DMS153 treated with DMSO at 0.1 percent for 48 hours (cell line): Measurements from ENCODE around the gene PCARE.
"Not testable (repeated sequence)": the region's sequence is repeated elsewhere in the genome, so short reads cannot be mapped to it uniquely, and the experiment has no call there.

Source experiments
- DNase-seq: peaks from one replicate; lab custom pipeline; 2025; ENCODE audit not compliant: unreplicated experiment; lab: John Stamatoyannopoulos, UW

Gene PCARE

DNA sequence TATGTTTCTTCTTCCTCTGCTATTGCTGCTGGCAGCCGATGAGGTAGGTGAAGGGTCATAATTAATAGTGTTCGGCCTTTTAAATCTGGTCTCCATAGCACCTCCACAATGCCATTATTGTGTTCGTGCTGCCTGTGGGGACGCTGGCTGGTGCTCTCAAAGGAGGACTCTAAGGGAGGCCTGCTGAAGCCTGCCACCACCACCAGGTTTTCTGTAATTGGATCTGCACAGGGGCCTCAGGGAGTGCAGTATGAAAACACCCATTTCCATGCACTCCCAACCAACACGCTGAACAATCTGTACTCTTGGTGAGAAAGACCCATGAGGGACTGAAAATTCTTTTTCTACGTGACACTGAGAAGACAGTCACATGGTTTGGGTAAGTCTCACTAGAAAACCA, 23.2 kb upstream of the PCARE start:
- DNase-seq = no peak

- no peak for DNase-seq
These were observed 22.6 kb upstream of the PCARE start for GRCh38 chr2:29096969-29097368.

GRCh38 chr2:29090311-29090710, 16.0 kb upstream of the PCARE start:
- DNase-seq = not testable (repeated sequence)

DNA sequence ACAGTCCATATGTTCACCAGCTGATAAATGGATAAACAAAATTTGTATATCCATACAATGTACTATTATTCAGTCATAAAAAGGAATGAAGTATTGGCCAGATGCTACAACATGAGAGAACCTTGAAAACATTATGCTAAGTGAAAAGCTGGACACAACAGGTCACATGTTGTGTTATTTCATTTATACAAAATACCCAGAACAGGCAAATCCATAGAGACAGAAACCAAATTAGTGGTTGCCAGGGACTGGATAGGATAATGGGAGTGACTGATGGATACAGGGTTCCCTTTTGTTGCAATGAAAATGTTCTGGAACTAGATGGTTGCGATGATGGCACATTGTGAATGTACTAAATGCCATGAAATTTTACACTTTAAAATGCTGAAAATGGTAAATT, 10.2 kb upstream of the PCARE start:
- DNase-seq = no peak

DNA sequence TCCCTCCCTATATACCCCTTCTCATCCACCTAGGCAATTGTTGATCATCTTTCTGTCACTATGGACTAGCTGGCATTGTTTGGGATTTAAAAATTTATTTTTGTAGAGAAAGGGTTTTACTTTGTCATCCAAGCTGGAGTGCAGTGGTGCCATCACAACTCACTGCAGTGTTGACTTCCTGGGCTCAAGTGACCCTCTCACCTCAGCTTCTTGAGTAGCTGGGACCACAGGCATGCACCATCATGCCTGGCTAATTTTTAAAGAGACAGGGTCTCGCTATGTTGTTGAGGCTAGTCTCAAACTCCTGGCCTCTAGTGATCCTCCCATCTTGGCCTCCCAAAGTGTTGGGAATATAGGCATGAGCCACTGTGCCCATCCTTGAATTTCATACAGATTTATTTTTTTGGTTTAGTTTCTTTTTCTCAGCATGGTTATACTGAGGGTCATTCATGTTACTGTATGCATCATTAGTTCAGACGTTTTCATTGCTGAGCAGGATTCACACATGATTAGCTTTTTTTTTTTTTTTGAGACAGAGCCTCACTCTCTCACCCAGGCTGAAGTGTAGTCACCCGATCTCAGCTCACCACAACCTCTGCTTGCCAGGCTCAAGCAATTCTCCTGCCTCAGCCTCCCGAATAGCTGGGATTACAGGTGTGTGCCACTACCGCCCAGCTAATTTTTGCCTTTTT, 8.6 kb upstream of the PCARE start:
- no peak for DNase-seq

- DNase-seq = no peak
These were observed 6.8 kb upstream of the PCARE start for GRCh38 chr2:29080886-29081743.

- DNase-seq = no peak
These were observed 5.6 kb upstream of the PCARE start for GRCh38 chr2:29079887-29080286.

DNA sequence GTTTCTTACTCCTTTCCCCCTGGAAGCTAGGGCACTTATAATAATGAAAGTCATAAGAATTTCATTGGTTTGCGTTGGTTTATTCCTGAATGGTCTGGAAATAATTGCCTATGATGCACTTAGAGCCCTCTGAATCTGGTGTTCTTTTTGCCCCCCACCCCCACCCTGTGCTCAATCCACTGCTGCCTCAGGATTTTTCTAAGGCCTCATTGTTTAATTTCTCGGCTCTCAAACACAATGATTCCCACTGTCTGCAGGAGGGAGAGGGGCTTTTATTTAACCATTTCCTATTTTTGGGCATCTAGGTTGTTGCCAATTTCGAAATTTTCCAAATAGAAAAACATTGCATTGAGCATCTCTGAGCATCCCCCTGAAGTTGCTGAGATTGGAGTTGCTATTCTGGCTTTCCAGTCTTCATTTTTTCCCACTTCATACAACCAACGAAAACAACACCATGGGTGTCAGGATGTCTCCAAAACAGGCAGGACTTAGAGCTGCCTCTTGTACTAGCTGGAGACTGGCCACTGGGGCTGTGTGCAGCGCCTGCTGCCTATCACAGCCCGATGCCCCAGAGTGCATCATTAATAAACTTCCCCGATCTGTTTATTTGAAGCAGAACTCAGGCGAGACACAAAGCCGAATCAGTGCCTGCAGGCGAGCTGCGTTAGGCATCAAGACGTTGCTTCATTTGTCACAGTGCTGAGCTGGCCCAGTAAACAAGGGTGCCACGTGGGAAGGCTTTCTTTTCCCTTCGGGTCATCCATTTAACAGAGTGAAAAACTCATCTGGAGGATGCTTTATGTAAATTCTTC, 1.8 kb upstream of the PCARE start:
- no peak for DNase-seq

- no peak for DNase-seq
These were observed 390 bp downstream of the PCARE start for GRCh38 chr2:29073933-29074332.

DNA sequence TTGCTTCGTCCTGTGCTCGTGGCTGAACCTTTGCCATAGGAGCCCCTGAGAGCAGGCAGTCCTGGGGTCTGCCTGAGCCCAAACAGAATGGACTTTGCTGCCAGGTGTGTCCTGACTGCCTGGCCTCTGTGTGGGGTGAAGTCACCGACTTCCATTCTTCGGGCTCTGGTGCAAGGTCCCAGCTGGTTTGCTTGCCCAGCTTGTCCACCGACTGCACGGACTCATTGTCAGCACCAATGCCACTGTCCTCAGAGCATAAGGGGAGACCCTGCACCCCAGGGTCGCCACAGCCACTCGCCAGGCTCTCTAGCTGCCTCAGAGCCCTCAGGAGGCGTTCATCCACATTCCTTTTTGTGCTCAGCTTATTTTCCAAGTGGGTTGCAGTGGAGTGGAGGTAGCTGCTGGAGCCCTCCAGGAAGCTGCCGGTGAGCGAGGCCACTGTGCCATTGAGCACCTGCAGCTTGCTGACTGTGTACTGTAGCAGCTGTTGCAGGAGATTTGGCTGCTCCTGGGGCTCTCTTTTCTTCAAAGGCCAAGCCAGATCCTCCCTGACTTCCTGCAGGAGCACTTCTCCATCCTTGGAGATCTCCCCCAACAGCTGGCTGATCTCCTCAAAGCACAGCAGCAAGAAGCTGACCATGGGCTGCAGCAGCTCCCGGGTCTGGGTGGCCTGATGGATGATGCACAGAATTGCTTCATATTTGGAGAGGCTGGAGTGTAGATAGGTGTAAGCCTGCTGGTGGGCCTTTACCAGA, 1.2 kb downstream of the PCARE start:
- DNase-seq = no peak

DNA sequence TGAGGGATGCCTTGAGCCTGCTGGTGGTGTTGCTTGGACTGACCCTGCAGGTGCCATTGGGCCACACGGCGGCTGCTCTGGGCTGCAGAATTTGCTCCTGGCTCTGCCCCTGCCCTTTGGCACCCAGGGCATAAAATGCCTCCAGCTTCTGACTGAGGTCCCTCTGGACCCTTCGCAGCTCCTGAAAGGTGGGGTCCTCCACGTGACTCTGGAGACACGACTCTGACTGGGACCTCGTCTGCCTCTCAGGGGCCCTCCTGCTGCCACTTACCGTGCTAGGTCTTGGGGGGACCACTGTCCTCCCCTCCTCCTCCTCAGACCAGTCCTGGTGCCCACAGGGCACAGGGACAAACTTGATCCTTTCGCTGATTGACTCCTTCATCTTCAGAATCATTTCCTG, 2.1 kb downstream of the PCARE start:
- no peak for DNase-seq

GRCh38 chr2:29071032-29071975, 3.0 kb downstream of the PCARE start:
- no peak for DNase-seq

DNA sequence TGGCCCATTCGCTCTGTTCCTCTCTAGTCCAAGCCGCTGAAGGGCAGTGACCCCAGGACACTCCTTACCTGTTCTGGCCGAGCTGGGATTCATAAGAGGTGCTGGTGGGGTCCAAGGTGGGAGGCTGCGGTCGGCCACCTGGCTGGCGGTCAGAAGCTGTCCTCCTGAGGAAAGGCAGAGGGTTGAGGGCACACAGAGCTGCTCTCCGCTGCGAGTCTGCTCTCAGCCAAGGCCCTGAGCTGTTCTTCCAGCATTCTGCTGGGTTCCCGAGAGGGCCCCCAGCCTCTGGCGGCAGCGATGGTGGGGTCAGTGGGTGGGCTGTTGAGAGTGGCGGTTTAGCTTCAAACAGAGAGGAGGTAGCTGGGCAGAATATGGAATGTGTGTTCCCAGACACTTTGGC, 3.8 kb downstream of the PCARE start:
- DNase-seq = no peak

- DNase-seq = no peak
These were observed 5.8 kb downstream of the PCARE start for GRCh38 chr2:29068513-29068912.

DNA sequence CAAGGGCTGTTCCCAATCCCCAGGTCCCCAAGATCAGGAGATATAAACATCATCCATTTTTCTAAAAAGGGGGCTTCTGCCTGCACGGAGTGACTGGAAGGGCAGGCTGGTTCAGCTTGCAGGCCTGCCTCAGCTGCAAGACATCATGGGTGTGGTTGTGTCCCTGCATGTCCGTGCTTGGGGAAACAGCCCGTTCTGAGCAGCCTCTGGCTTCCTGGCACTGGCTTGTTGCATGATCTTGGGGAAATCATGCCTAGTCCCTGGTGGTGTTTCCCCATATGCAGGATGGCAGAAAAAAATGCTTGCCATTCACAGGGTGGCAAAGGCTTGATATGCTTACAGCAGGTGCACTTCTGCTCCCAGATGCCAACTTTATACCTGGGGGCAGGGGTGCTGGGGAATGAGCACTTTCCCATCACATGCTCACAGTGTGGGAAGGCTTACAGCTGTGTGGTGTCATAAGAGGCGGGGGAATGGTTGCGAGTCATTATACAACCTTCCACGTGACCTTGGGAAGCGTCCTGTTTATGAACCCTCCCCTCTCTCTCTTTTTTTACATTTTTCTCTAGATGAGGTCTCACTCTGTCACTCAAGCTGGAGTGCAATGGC, 7.2 kb downstream of the PCARE start:
- DNase-seq = no peak

DNA sequence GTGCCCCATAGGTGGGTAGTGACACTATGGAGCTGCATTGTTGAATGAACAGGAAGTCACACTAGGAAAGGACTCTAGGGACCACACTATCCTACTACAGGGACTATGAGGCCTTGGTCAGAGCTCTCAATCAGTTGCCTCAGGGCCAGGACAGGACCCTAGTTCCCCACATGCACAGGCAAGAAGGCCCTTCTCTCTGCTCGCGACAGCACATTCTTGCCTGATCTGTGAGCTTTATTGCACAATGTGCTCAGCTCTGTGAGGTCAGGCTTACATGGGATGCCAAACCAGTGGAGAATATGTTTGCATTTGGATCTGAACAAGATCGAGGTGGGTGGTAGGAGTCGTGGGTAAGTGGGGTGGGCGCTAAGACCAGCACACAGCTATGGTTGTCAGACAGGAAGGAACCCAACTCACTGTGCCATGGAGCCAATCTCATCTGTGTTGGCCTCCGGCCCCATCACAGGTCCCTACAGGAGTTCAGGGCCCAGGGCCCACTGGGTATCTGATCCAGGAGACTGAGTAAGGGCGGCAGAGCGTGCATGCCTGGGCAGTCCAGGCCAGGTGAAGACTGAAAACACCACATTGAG, 8.0 kb downstream of the PCARE start:
- DNase-seq = no peak

DNA sequence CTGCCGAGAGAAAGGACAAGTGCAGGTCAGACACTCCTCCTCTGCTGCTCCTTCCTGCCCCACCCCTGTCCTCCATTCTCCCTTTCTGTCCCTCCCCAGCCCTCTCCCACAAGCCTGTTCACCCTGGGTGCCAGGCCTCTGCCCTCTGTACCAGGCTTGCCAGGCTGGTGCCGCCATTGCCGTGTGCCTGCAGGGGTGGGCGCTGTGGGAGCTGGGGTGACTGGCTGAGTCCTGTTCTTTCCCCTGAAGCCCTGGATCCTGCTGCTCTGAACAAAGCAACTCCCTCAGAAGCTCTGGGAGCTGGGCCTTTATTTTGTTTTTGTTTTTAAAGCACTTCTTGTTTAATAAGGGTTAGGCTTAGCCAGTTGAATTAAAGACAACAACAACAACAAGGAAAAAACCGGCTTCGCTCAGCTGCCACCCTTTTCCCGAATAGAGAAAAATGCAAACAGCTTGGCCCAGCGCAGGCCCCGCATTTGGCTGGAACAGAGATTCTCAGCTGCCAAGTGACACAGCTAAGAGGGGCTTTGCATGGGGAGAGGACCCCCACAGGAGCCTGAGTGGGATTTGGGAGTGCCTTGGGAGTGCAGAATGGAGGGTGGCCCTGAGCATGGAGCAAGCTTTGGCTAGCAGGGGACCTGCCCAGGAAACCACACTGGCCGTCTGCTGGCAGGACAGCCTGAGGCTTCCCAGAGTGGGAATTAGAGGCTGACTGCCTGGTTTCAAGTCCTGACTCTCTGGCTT, 9.1 kb downstream of the PCARE start:
- DNase-seq = no peak

DNA sequence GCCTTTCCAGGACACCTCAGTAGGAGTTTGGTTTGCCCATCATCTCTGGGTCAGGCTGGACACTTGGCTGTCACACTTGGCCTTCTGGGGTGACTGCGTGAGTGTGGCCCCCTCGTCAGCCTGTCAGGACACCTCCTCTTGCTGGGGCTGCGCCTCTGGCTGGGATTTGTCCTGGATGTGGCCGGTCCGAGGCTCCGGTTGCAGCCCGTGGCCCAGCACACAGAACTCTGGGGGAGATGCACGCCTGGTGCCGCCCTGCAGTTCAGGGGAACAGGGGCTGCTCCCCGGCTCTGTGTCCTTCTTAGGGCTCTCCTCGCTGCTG, 9.6 kb downstream of the PCARE start:
- no peak for DNase-seq

DNA sequence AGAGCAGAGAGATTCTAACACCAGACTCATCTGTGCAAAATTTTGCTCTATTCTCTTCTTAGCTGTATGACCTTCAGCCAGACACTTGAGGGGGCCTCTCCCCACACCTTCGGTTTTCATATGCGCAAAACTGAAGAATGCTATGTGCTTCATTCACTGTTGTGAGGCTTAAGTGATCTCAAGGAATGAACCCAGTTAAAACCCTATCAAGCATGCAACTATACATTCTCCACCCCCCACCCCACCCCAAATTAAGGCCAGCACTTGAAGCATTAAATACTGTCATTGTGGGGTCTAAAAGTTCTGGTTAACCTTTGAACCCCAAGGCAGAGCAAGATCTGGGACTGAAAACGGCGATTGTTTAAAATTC, 10.0 kb downstream of the PCARE start:
- DNase-seq = no peak
